PC-9 (cell line): ENCODE measurements around the gene SLC16A12.

ENCODE experiments used
- CTCF ChIP-seq: fragments of 200-600 bp; sonication (generic); conservative IDR thresholded peaks from 2 replicates; pipeline ENCODE4 v1.6.1; 2017; ENCODE audit warnings: mixed run types, antibody characterized with exemption, mild to moderate bottlenecking, moderate library complexity
- EZH2 ChIP-seq: fragments of 200-600 bp; sonication (generic); IDR thresholded peaks from 2 replicates; pipeline ENCODE4 v1.8.0; 2017; ENCODE audit warnings: antibody characterized with exemption, low read depth

DNA sequence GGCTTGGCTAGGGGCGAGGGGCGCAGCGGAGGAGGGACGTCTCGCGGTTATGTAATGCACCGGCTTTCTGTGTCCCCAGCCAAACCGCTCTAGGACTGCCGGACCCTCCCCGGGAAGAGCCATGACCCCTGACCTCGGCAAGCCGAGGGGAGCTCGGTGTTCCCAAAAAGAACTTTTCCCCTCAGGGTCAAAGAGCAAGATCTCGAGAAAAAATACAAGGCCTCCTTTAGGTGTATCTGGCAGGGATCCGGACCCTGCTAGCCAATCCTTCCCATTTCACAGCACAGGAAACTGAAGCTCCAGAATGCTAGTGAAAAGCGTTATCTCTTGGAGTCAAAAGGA, 590 bp upstream of the SLC16A12 start:
- TF ChIP-seq CTCF (no peak), EZH2 (no peak)
